PC-9 (cell line): Measurements from ENCODE around the gene DCST2.

ENCODE experiments used
- CTCF ChIP-seq: fragments of 200-600 bp; sonication (generic); conservative IDR thresholded peaks from 2 replicates; pipeline ENCODE4 v1.6.1; 2017; ENCODE audit warnings: mixed run types, antibody characterized with exemption, mild to moderate bottlenecking, moderate library complexity
- EZH2 ChIP-seq: fragments of 200-600 bp; sonication (generic); IDR thresholded peaks from 2 replicates; pipeline ENCODE4 v1.8.0; 2017; ENCODE audit warnings: antibody characterized with exemption, low read depth

DNA sequence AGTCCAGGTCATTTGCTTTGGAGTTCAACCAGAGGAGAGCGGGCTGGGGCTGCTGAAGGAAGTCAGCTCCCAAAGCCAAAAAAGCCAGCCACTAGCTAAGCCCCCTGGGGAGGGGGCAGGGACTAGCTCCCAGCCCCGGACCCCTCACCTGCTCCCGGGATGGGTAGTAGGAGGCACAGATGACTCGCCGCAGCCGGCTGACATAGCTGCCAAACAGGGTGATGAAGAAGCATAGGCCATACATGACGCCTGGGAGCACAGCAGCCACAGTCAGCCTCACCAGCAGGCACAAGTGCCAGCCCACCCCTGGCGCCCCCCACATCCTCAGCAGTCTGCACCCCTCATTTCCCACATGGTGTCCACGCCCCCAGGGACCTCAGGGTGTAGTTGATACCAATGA, 7.4 kb downstream of the DCST2 start:
- TF ChIP-seq CTCF (no peak), EZH2 (no peak)
